GM21526 (cell line): ENCODE results near the gene RUSF1.
"Not testable (repeated sequence)": the region's sequence is repeated elsewhere in the genome, so short reads cannot be mapped to it uniquely, and the experiment has no call there.

Source experiments
- ATAC-seq: cut with Tn5 transposase; IDR thresholded peaks from one replicate; pipeline ENCODE4 v1.9.1; 2021; ENCODE audit warnings: moderate library complexity; ENCODE audit not compliant: unreplicated experiment, low FRiP score

The RUSF1 gene

GRCh38 chr16:31458073-31458843 is 49.9 kb downstream of the RUSF1 start:
- peak; percentile 1 for ATAC-seq

- no peak for ATAC-seq
Observed at GRCh38 chr16:31456988-31457360, 51.2 kb downstream of the RUSF1 start.

GRCh38 chr16:31455601-31456314 is 52.4 kb downstream of the RUSF1 start:
- ATAC-seq = no peak

GRCh38 chr16:31453255-31454204 is 54.7 kb downstream of the RUSF1 start:
- no peak for ATAC-seq

- ATAC-seq = no peak
Observed at GRCh38 chr16:31452631-31453106, 55.5 kb downstream of the RUSF1 start.

- no peak for ATAC-seq
Observed at GRCh38 chr16:31451681-31452351, 56.4 kb downstream of the RUSF1 start.

- ATAC-seq = no peak
Observed at GRCh38 chr16:31451201-31451600, 57.0 kb downstream of the RUSF1 start.

GRCh38 chr16:31445931-31446330 is 62.3 kb downstream of the RUSF1 start:
- ATAC-seq = not testable (repeated sequence)

GRCh38 chr16:31441956-31442355 is 66.2 kb downstream of the RUSF1 start:
- ATAC-seq = no peak

GRCh38 chr16:31440516-31441184 is 67.5 kb downstream of the RUSF1 start:
- ATAC-seq = no peak

GRCh38 chr16:31439519-31439918 is 68.7 kb downstream of the RUSF1 start:
- ATAC-seq = no peak
